Lung (tissue), 12 donors: ENCODE results near the gene DGKD. TPM values are rescaled to one million over a fixed set of nuclear protein-coding genes. Genes with fewer than 3 reads are reported as not detected.

ENCODE experiments used
- ATAC-seq: fragments of 200-7000 bp; cut with Tn5 transposase; one replicate; pipeline ENCODE4 v1.9.1; 2020; ENCODE audit warnings: moderate number of reproducible peaks; ENCODE audit not compliant: insufficient read depth, low FRiP score
- DNase-seq, 3 donors: peaks; one replicate each; pipeline ENCODE4 v3.0.0-alpha.2; 2013 to 2017
- H3K27ac ChIP-seq, 2 donors: one replicate each; pipeline ENCODE4 v1.5.1; 2013; ENCODE audit warnings: mild to moderate bottlenecking in 2 of 2, moderate library complexity in 2 of 2, control low read depth in 1 of 2, inconsistent platforms in 1 of 2, low read depth in 1 of 2, low read length in 1 of 2
- H3K27me3 ChIP-seq, 3 donors: one replicate each; pipeline ENCODE4 v1.5.1; 2013; ENCODE audit warnings: low read length in 2 of 3; ENCODE audit not compliant: control insufficient read depth in 3 of 3, insufficient read depth in 3 of 3
- H3K36me3 ChIP-seq, 4 donors: one replicate each; pipeline ENCODE4 v1.5.1; 2013; ENCODE audit warnings: low read length in 4 of 4, mild to moderate bottlenecking in 1 of 4, moderate library complexity in 1 of 4; ENCODE audit not compliant: control insufficient read depth in 4 of 4, insufficient read depth in 4 of 4
- H3K4me1 ChIP-seq, 5 donors: one replicate each; pipeline ENCODE4 v1.5.1; 2013; ENCODE audit warnings: low read length in 5 of 5, mild to moderate bottlenecking in 2 of 5, moderate library complexity in 1 of 5; ENCODE audit not compliant: control insufficient read depth in 5 of 5, insufficient read depth in 5 of 5
- H3K4me3 ChIP-seq: one replicate; pipeline ENCODE4 v1.5.1; 2013; ENCODE audit warnings: mild to moderate bottlenecking, control low read depth, moderate library complexity
- H3K9ac ChIP-seq, 2 donors: one replicate each; pipeline ENCODE4 v1.5.1; 2013; ENCODE audit warnings: low read length in 2 of 2, control low read depth in 1 of 2; ENCODE audit not compliant: insufficient read depth in 1 of 2
- H3K9me3 ChIP-seq, 4 donors: one replicate each; pipeline ENCODE4 v1.5.1; 2013; ENCODE audit warnings: low read length in 3 of 4, mild to moderate bottlenecking in 1 of 4, moderate library complexity in 1 of 4; ENCODE audit not compliant: control insufficient read depth in 4 of 4, insufficient read depth in 3 of 4
- WGBS, 2 donors: extraction: QIAGEN DNeasy Blood & Tissue Kit; methylation state at CpG; one replicate each; pipeline ENCODE4 v1.1.7; 2013; 5-methylcytosine and 5-hydroxymethylcytosine counted together
- polyA plus RNA-seq, 2 donors: library from polyadenylated mRNA; stranded (reverse); fragments of 200-250 nt; gene quantifications; one replicate each; pipeline ENCODE4 v1.2.1, GENCODE V29; 2013
- total RNA-seq, 2 donors: library from RNA; depleted of rRNA in 1 of 2; stranded (reverse); fragments of >200 nt in 1 of 2; gene quantifications; one replicate each; pipeline ENCODE4 v1.2.1, GENCODE V29; 2014 to 2021
- TF ChIP-seq, protein P1 (sequence below): IDR thresholded peaks from 2 replicates; pipeline ENCODE4 v1.5.1; 2012; ENCODE audit warnings: mild to moderate bottlenecking; ENCODE audit errors: control extremely low read depth, extremely low read depth
- donor health status: control.
- donor health status: control.
- donor health status: Bipolar disorder and iron deficiency.
- donor health status: healthy.
- donor health status: DM: yes; HTN: yes; CAD: no.

DGKD gene
- total and polyA plus RNA-seq, 4 donors = 30.3 to 77.4 (median 44.0) TPM

DNA sequence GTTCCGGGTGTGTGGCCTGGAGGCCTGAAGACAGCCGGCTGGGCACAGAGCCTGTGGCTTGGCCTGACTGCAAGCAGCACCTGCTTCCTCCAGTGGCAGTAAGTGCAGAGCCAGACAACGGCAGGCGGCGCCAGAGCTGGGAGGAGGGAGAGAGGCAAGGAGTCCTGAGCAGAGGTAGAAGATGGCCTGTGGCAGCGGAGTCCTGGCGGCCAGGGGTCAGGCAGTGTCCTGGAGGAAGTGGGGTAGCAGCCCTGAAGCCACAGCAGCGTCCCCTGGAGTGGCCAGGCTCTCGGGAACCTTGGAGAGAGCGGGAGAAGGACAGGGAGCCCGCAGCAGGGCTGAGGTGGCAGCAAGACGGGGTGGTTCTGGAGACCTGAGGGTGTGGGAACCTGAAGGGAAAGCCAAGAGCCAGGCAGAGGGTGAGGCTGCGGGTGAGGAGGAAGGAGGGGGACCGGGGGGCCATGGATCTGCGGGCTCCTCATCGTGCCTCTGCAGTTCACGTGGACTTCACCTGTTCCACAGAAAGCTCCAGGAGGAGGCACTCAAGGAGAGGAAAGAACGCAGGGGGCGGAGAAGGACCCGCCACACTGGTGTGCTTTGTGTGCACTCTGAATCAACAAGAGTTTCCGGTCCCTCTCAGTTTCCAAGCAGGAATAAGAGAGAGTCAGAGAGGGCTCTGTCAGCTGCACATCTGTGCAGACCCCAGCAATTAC lies 126.4 kb downstream of the DGKD start:
- Histone ChIP-seq H3K9ac (no peak overlapping the region), H3K4me3 (no peak overlapping the region), H3K27me3 (no peaks in the 10 kb centered on the region), H3K9me3 (no peaks in the 10 kb centered on the region), H3K36me3 (peaks cover 7 to 33% (median 20%) of the 10 kb centered on the region in 4 donors), H3K4me1 (peaks cover 0 to 21% (median 7%) of the 10 kb centered on the region in 5 donors), H3K27ac (peak overlapping the region in 1 of 2 donors; percentile 84)
- ATAC-seq = peak; percentile 46
- DNase-seq = peak; percentile 28 to 58 (median 54)
- TF ChIP-seq, protein P1, sequence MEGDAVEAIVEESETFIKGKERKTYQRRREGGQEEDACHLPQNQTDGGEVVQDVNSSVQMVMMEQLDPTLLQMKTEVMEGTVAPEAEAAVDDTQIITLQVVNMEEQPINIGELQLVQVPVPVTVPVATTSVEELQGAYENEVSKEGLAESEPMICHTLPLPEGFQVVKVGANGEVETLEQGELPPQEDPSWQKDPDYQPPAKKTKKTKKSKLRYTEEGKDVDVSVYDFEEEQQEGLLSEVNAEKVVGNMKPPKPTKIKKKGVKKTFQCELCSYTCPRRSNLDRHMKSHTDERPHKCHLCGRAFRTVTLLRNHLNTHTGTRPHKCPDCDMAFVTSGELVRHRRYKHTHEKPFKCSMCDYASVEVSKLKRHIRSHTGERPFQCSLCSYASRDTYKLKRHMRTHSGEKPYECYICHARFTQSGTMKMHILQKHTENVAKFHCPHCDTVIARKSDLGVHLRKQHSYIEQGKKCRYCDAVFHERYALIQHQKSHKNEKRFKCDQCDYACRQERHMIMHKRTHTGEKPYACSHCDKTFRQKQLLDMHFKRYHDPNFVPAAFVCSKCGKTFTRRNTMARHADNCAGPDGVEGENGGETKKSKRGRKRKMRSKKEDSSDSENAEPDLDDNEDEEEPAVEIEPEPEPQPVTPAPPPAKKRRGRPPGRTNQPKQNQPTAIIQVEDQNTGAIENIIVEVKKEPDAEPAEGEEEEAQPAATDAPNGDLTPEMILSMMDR = no peak
- WGBS, 2 donors = 60 to 78% methylated on average over 21 of the region's 21 CpGs

DNA sequence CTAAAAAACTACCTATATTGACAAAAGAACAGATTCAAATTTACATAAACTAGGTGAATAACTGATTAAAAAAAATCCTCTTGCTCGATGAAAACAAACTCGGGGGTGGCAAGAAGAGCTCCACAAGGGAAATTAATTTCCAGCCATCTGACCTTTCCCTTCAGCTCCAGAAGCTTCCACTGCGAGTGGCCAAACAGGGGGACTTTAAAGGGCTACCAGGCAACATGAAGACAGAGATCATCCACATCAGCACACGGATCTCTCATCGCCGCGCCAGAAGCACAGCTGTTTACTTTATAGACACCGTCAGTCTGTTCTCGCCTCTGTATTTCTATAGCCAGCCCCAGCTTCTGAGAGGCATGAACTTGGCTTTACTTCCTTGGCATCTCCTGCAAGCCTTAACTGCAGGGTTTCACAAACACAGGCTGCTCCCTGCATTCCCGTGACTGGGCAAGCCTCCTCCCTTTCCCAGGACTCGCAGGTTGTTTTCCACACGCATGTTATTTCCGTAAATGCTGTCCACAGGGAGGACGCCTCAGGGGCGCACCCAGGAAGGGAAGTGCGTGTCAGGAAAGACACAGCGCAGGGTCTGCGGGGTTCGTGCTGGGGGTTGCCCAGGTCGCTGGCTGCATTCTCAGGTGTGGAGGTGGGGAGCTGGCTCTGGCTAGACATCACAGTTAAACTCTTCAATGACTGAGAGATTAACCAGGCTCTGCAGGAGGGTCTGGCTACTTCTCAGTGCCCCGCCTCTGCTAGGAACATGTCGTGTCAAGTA lies 127.3 kb downstream of the DGKD start:
- ATAC-seq (peak; percentile 7), DNase-seq (peak in 2 of 3 donors; percentile 40 to 50)
- TF ChIP-seq, protein P1 = no peak
- WGBS, 2 donors = 53 to 75% methylated on average over 22 of the region's 22 CpGs
- peaks cover 0 to 26% (median 7%) of the 10 kb centered on the region in 5 donors for H3K4me1 ChIP-seq
- H3K9ac ChIP-seq = no peak overlapping the region
- peaks cover 7 to 28% (median 16%) of the 10 kb centered on the region in 4 donors for H3K36me3 ChIP-seq
- H3K9me3 ChIP-seq = no peaks in the 10 kb centered on the region
- H3K4me3 ChIP-seq = no peak overlapping the region
- H3K27ac ChIP-seq = peak overlapping the region in 1 of 2 donors; percentile 84
- no peaks in the 10 kb centered on the region for H3K27me3 ChIP-seq

DNA sequence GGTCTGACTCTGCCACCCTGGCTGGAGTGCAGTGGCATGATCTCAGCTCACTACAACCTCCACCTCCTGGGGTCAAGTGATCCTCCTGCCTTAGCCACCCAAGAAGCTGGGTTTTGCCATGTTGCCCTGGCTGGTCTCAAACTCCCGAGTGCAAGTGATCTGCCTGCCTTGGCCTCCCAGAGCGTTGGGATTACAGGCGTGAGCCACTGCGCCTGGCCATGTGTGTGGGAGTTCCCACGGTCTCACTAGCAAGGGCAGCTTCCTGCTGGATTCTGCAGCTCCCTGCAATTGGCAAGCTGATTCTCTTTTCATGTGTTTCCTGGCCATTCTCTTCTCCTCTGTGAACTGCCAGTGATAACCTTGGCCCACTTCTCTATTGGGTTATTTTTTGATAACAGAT lies 128.3 kb downstream of the DGKD start:
- H3K27me3 ChIP-seq = no peaks in the 10 kb centered on the region
- peaks cover 6 to 20% (median 11%) of the 10 kb centered on the region in 4 donors for H3K36me3 ChIP-seq
- TF ChIP-seq, protein P1 = no peak
- 67 to 88% methylated on average over 5 of the region's 5 CpGs for WGBS, 2 donors
- peaks cover 0 to 31% (median 7%) of the 10 kb centered on the region in 5 donors for H3K4me1 ChIP-seq
- ATAC-seq (no peak), DNase-seq (no peak)
- no peaks in the 10 kb centered on the region for H3K9me3 ChIP-seq
- no peak overlapping the region for H3K9ac ChIP-seq
- no peak overlapping the region for H3K4me3 ChIP-seq
- H3K27ac ChIP-seq = peak overlapping the region in 1 of 2 donors; percentile 90
